ENCODE results near the gene L3MBTL4. TPM values are rescaled to one million over a fixed set of nuclear protein-coding genes. Genes with fewer than 3 reads are reported as not detected.
"Not testable (repeated sequence)": the region's sequence is repeated elsewhere in the genome, so short reads cannot be mapped to it uniquely, and the experiment has no call there.

L3MBTL4 gene
- total RNA-seq, 1 donor from 2014 or later = 34.2 TPM

GRCh38 chr18:6207116-6207515 lies 207.6 kb downstream of the L3MBTL4 start:
- FAIRE-seq = no peak
- DNase-seq (ENCODE audit: low spot score in 2 of 2) = no peak

DNA sequence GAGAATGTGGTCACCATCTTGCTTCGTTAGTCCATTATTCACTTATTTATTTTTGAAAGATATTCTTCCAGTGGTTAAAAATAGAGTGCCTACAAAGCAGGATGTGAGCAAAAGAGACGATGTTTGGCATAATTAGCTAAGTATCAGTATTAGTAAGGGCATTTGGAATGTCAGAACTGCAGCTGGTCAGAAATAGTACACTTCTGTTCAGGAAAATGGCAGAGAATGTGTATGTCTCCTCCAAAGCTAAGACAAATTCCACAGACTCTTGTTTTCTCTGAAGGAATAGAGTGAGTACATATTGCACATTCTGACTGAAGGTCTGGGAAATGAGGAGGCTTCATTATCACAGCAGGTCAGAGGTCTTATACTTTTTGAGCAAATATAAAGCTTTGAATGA lies 209.0 kb downstream of the L3MBTL4 start:
- FAIRE-seq (no peak), DNase-seq (ENCODE audit: low spot score in 2 of 2) (no peak)

DNA sequence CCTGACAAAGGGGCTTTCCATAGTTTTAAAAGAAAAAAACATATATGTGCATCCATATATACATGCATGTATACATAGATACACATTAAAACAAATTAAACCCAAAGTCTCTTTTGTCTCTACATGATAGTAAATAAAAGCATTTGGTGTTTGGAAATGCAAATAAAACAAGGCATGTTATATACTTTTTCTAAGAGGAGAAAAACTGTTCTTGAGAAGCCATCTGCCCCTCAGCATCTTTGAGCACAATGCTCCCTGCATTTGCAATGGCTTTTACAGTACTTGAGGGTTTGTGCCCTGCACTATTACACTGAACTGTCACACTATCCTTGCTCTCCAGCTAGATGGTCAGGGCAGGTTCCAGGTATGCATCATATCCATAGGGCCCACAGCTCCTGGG lies 210.2 kb downstream of the L3MBTL4 start:
- DNase-seq (ENCODE audit: low spot score in 2 of 2) (no peak), FAIRE-seq (no peak)

- DNase-seq (ENCODE audit: low spot score in 2 of 2) (no peak), FAIRE-seq (no peak)
Measured at GRCh38 chr18:6203791-6204190, 210.9 kb downstream of the L3MBTL4 start.

GRCh38 chr18:6202861-6203260 lies 211.8 kb downstream of the L3MBTL4 start:
- DNase-seq (ENCODE audit: low spot score in 2 of 2) (no peak), FAIRE-seq (no peak)

DNA sequence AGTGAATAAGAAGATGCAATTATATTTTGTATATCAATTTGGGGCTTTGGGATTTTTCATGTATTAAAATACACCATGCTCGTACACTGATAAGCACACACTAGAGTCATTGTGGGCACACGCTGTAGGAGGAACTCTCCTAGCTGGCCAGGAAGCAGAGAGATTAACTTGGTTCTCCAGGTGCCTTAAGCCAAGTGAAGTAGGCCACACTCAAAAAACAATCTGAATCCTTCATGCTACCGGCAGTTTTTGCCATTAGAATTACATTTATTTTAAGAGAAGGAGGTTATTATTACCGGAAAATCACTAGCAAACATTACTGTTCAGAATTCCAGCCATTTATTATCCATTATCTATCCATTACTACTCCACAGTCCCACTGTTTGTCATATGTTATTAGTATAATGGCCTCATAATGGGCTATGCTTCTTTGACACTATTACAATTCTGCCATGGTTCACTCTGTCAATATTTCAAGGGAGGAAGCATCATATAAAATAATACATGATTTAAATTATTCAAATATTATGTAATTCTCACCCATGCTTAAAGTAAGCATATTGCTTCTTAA lies 214.4 kb downstream of the L3MBTL4 start:
- FAIRE-seq (no peak), DNase-seq (ENCODE audit: low spot score in 2 of 2) (no peak)

GRCh38 chr18:6199777-6200176 lies 214.9 kb downstream of the L3MBTL4 start:
- DNase-seq (ENCODE audit: low spot score in 2 of 2) (no peak), FAIRE-seq (no peak)

DNA sequence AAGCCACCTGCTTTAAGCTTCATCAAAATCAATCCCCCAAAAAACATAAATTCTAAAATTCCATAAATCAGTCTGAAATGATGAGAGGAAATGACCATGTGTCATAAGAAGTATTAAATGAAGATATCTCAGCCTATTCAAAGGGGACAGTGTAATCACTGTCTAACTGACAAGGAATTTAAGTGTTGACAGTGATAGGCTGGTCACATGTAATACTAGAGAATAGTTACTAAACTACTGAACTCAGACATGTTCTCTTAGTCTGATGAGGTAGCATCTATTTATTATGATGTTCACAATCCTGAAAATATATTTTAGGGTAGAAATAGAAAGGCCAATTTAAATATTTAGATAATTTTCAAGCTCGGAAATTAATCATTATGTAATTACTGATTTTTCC lies 216.1 kb downstream of the L3MBTL4 start:
- FAIRE-seq = no peak

GRCh38 chr18:6194640-6195039 lies 220.1 kb downstream of the L3MBTL4 start:
- FAIRE-seq (no peak), DNase-seq (ENCODE audit: low spot score in 2 of 2) (no peak)

More for the DNA sequence above, 216.1 kb downstream of the L3MBTL4 start:
- no peak for DNase-seq (ENCODE audit: low spot score in 2 of 2)

DNA sequence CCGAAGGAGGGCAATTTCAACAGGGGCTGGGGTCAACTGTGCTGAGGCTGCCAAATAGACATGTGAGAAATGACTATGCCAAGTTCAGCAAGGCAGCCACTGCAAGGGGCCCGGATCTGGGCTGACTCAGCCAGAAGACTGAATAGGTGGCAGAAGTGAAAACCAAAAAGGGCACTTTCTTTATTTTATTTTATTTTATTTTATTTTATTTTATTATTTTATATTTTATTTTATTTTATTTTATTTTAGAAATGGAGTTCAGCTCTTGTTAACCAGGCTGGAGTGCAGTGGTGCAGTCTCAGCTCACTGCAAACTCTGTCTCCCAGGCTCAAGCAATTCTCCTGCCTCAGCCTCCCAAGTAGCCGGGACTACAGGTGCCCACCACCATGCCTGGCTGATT lies 228.9 kb downstream of the L3MBTL4 start:
- not testable (repeated sequence) for FAIRE-seq; DNase-seq (ENCODE audit: low spot score in 2 of 2)

DNA sequence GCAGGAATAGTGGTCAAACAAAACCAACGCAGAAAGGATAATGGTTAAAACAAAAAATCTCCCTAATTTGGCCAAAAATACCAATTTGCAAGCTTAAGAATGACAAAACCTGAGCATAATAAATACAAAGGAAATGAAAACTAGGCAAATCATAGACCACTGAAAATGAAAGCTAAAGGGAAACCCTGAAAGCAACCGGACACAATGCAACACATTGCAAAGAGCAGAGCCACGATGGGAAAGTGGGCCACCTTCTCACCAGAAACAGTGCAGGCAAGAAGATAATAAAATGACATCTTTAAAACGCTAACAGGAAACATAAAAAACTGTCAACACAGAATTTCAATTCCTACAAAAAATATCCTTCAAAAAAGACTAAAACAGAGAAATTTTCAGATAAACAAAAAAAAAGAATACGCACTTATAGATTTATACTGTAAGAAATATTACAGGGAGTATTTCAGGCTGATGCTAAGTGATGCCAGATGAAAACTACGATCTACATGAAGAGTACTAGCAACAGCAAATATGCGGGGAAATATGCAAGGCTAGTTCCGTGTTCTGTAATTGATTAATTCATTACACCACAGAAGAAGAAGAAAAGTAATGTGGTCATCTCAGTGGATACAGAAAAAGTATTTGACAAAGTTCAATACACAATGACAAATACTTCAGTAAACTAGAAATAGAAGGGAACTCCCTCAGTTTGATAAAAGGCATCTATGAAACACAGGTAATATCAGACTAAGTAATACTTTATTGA lies 239.5 kb downstream of the L3MBTL4 start:
- FAIRE-seq = no peak

GRCh38 chr18:6170604-6171003 lies 244.1 kb downstream of the L3MBTL4 start:
- no peak for FAIRE-seq
- DNase-seq (ENCODE audit: low spot score in 2 of 2) = no peak

More for the DNA sequence above, 239.5 kb downstream of the L3MBTL4 start:
- no peak for DNase-seq (ENCODE audit: low spot score in 2 of 2)

- DNase-seq (ENCODE audit: low spot score in 2 of 2) (no peak), FAIRE-seq (no peak)
Measured at GRCh38 chr18:6161549-6161948, 253.2 kb downstream of the L3MBTL4 start.

GRCh38 chr18:6159426-6159825 lies 255.3 kb downstream of the L3MBTL4 start:
- FAIRE-seq (no peak), DNase-seq (ENCODE audit: low spot score in 2 of 2) (no peak)

DNA sequence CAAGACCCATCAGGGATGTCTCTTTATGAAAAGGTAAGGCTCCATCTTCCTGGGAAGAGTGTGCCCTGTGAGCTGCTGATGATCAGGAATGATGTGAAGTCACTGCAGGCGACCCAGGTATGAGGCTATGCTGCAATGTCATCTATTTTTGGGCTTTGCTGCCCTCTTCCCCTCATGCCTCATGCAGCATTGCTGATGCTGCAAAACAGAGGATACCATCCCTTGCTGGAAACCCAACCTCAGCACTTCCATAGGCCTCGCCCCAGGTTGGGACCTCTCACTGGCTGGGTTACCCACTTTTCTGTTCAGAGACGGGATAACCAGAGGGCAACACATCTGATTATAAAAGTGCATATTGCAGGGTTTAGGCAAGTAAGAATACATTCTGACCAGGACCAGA lies 255.8 kb downstream of the L3MBTL4 start:
- FAIRE-seq (no peak), DNase-seq (ENCODE audit: low spot score in 2 of 2) (no peak)

DNA sequence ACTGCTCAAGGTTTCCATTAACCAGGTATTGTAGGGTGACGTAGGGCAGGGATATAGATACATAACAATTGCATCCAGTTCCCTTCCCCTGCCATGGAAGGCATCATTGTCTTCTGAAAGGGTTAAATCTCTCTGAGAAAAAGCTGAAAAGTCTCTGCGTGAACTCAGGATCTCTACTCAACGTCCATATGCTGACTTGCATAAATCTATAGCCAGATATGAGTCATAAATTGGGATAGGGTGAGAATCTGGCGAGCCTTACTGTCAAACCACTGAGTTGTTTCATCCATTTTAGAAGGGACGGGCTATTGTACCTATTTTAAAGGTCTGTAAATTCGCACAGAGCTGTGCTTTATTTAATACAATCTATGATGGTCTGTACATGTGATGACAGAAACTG lies 258.3 kb downstream of the L3MBTL4 start:
- no peak for FAIRE-seq
- no peak for DNase-seq (ENCODE audit: low spot score in 2 of 2)

DNA sequence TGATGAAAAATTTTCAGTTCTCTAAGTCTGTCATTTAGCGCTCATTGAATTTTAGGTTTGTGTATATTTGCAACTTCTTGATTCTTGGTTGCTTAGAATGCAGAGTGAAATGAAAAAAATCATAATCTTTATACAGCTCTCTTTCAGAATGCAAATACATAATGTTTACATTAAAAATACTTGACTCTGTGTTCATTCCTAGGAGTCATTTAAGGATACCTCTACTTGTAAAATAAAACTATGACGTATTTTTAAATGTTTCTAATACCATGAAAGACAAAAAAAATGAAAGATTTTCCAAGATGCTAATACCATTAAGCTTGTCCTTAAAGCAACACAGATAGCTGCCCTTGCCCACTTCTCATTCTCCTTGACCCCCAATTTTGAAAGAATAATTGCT lies 259.0 kb downstream of the L3MBTL4 start:
- no peak for DNase-seq (ENCODE audit: low spot score in 2 of 2)
- FAIRE-seq = no peak

DNA sequence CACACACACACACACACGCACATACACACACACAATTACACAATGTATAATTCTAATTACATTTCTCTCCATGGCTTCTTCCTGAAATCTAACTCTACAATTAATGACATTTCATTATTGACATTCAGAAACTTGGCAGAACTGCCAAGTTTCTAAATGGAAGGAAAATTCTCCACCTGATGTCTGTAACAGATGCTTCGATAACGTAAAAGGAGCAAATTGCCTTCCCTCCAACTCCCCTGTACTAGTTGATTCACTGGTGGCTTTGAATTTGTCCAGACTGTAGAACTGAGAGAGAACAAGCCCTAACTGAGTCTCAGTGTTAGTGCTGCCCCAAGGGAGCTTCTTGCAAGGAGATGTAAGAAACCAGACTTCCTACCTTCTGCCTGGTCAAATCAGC lies 264.3 kb downstream of the L3MBTL4 start:
- FAIRE-seq (no peak), DNase-seq (ENCODE audit: low spot score in 2 of 2) (no peak)

DNA sequence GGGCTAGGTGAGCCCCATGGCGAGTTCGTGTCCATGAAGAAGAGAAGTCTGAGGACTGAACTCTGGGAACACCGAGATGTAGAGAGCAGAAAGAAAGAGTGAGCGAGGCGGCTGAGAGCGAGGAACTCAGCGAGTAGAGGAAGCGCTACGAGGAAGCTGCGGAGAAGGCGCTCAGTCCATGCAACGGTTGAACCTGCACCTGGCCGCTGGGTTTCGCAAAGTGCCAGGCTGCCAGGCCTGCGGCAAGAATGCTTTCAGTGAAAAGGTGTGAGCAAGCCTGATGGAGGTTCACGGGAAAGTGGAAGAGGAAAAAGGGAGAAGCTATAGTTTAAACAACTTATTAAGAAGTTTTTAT lies 268.4 kb downstream of the L3MBTL4 start:
- no peak for DNase-seq (ENCODE audit: low spot score in 2 of 2)
- no peak for FAIRE-seq

GRCh38 chr18:6145645-6146306 lies 268.9 kb downstream of the L3MBTL4 start:
- FAIRE-seq (no peak), DNase-seq (ENCODE audit: low spot score in 2 of 2) (no peak)

- no peak for FAIRE-seq
- DNase-seq (ENCODE audit: low spot score in 2 of 2) = no peak
Measured at GRCh38 chr18:6139007-6139406, 275.7 kb downstream of the L3MBTL4 start.

DNA sequence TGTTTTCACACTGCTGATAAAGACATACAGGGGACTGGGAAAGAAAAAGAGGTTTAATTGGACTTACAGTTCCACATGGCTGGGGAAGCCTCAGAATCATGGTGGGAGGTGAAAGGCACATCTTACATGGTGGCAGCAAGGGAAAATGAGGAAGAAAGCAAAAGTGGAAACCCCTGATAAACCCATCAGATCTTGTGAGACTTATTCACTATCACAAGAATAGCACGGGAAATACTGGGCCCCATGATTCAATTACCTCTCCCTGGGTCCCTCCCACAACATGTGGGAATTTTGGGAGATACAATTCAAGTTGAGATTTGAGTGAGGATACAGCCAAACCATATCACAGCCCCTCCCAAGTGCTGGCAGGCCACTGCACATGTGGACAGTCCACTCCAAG lies 278.8 kb downstream of the L3MBTL4 start:
- not testable (repeated sequence) for DNase-seq (ENCODE audit: low spot score in 2 of 2); FAIRE-seq

All from frontal cortex (tissue), 4 donors.